Endometrium (tissue), 2 donors: Measurements from ENCODE around the gene C1GALT1.
"Not testable (repeated sequence)": the region's sequence is repeated elsewhere in the genome, so short reads cannot be mapped to it uniquely, and the experiment has no call there.

Source experiments
- FAIRE-seq: peaks from 2 replicates; lab custom pipeline; 2012; peaks lifted over from hg19 to GRCh38; lab: Jason Lieb, UNC
- donor health status: control.
- donor health status: control.

C1GALT1 gene

GRCh38 chr7:7169296-7169695 lies 13.0 kb upstream of the C1GALT1 start:
- no peak for FAIRE-seq

GRCh38 chr7:7173956-7174632 lies 8.2 kb upstream of the C1GALT1 start:
- FAIRE-seq, result no peak

- no peak for FAIRE-seq
These were observed 7.2 kb upstream of the C1GALT1 start for GRCh38 chr7:7175075-7175695.

- no peak for FAIRE-seq
These were observed 5.8 kb upstream of the C1GALT1 start for GRCh38 chr7:7176406-7177043.

- no peak for FAIRE-seq
These were observed 5.3 kb upstream of the C1GALT1 start for GRCh38 chr7:7177044-7177517.

GRCh38 chr7:7178081-7178480 lies 4.3 kb upstream of the C1GALT1 start:
- FAIRE-seq, result no peak

- FAIRE-seq, result no peak
These were observed 3.4 kb upstream of the C1GALT1 start for GRCh38 chr7:7178906-7179305.

GRCh38 chr7:7180725-7181449 lies 1.5 kb upstream of the C1GALT1 start:
- FAIRE-seq, result no peak

GRCh38 chr7:7181519-7182155 lies 707 bp upstream of the C1GALT1 start:
- no peak for FAIRE-seq

GRCh38 chr7:7183061-7183837 lies 905 bp downstream of the C1GALT1 start:
- FAIRE-seq, result no peak

GRCh38 chr7:7183838-7184463 lies 1.6 kb downstream of the C1GALT1 start:
- no peak for FAIRE-seq

GRCh38 chr7:7185371-7185989 lies 3.1 kb downstream of the C1GALT1 start:
- FAIRE-seq, result no peak

- no peak for FAIRE-seq
These were observed 5.7 kb downstream of the C1GALT1 start for GRCh38 chr7:7188091-7188490.

- FAIRE-seq, result no peak
These were observed 6.4 kb downstream of the C1GALT1 start for GRCh38 chr7:7188742-7189141.

GRCh38 chr7:7190142-7190541 lies 7.8 kb downstream of the C1GALT1 start:
- no peak for FAIRE-seq

GRCh38 chr7:7191137-7191536 lies 8.8 kb downstream of the C1GALT1 start:
- no peak for FAIRE-seq

GRCh38 chr7:7192798-7193788 lies 10.7 kb downstream of the C1GALT1 start:
- FAIRE-seq, result not testable (repeated sequence)

- FAIRE-seq, result not testable (repeated sequence)
These were observed 17.2 kb downstream of the C1GALT1 start for GRCh38 chr7:7199592-7199991.

- FAIRE-seq, result not testable (repeated sequence)
These were observed 17.9 kb downstream of the C1GALT1 start for GRCh38 chr7:7200255-7200654.
